Fibroblast of lung (primary cell): ENCODE results near the gene TTC1. TPM values are rescaled to one million over a fixed set of nuclear protein-coding genes. Genes with fewer than 3 reads are reported as not detected.

Experiments used
- DNase-seq, 2 donors: peaks; one replicate each; pipeline versions ENCODE4 v3.0.0 to v3.0.0-alpha.2; 2010; ENCODE audit warnings: low read depth in 2 of 2
- H2AFZ ChIP-seq: 2 replicates; pipeline ENCODE4 v1.5.1; 2012; ENCODE audit warnings: low read length, control low read depth, inconsistent platforms
- H3K27ac ChIP-seq: 2 replicates; pipeline ENCODE4 v1.5.1; 2011; ENCODE audit warnings: low read length, control low read depth; ENCODE audit not compliant: insufficient read depth
- H3K27me3 ChIP-seq: 2 replicates; pipeline ENCODE4 v1.5.1; 2011; ENCODE audit warnings: mild to moderate bottlenecking, low read length; ENCODE audit not compliant: control insufficient read depth, insufficient read depth
- H3K36me3 ChIP-seq: 2 replicates; pipeline ENCODE4 v1.5.1; 2011; ENCODE audit warnings: low read length; ENCODE audit not compliant: control insufficient read depth, insufficient read depth
- H3K4me1 ChIP-seq: 2 replicates; pipeline ENCODE4 v1.5.1; 2011; ENCODE audit warnings: low read length; ENCODE audit not compliant: control insufficient read depth, insufficient read depth; ENCODE audit errors: extremely low read depth
- H3K4me2 ChIP-seq: 2 replicates; pipeline ENCODE4 v1.5.1; 2011; ENCODE audit warnings: low read length, control low read depth; ENCODE audit not compliant: insufficient read depth; ENCODE audit errors: extremely low read depth
- H3K4me3 ChIP-seq, 4 experiments: fragments of 200-600 bp in 1 of 4; sonication (generic) in 1 of 4; replicated peaks in 1 of 4; 2 replicates each; pipeline ENCODE4 v1.5.1; 2011 to 2016; ENCODE audit warnings: low read length in 4 of 4, low read depth in 3 of 4, mild to moderate bottlenecking in 3 of 4, control low read depth in 2 of 4, inconsistent platforms in 1 of 4, mixed read lengths in 1 of 4; ENCODE audit not compliant: insufficient read depth in 1 of 4; ENCODE audit errors: control extremely low read depth in 1 of 4
- H3K79me2 ChIP-seq: 2 replicates; pipeline ENCODE4 v1.5.1; 2012; ENCODE audit warnings: mild to moderate bottlenecking, low read length, inconsistent platforms; ENCODE audit not compliant: control insufficient read depth, insufficient read depth
- H3K9ac ChIP-seq: 2 replicates; pipeline ENCODE4 v1.5.1; 2011; ENCODE audit warnings: mild to moderate bottlenecking, low read length, control low read depth; ENCODE audit not compliant: insufficient read depth
- H3K9me3 ChIP-seq: 2 replicates; pipeline ENCODE4 v1.5.1; 2012; ENCODE audit warnings: low read depth, low read length; ENCODE audit not compliant: control insufficient read depth, insufficient read depth
- H4K20me1 ChIP-seq: 2 replicates; pipeline ENCODE4 v1.5.1; 2011; ENCODE audit warnings: low read length; ENCODE audit not compliant: control insufficient read depth, insufficient read depth; ENCODE audit errors: extremely low read depth
- CTCF ChIP-seq, 2 donors: IDR thresholded peaks in 1 of 2; conservative IDR thresholded peaks in 1 of 2; 1 replicate in 1 of 2; 2 replicates in 1 of 2; pipeline ENCODE4 v1.5.1; 2011 to 2012; ENCODE audit warnings: low read length in 2 of 2, control low read depth in 1 of 2, inconsistent platforms in 1 of 2, low read depth in 1 of 2, mild to moderate bottlenecking in 1 of 2
- EZH2 ChIP-seq: IDR thresholded peaks from 2 replicates; pipeline ENCODE4 v1.5.1; 2012; ENCODE audit warnings: low read length, control low read depth, mild to moderate bottlenecking; ENCODE audit errors: missing control alignments
- polyA plus RNA-seq, 2 donors: library from polyadenylated mRNA; depleted of rRNA in 1 of 2; stranded (reverse) in 1 of 2; unstranded in 1 of 2; fragments of >200 nt; gene quantifications; 2 replicates each; pipeline ENCODE4 v1.2.1, GENCODE V29; 2011 to 2012; ENCODE audit warnings: missing spikeins in 1 of 2
- total RNA-seq: library from RNA; depleted of rRNA; stranded (reverse); fragments of >200 nt; gene quantifications from 2 replicates; pipeline ENCODE4 v1.2.1, GENCODE V29; 2014

Gene TTC1
- total and polyA plus RNA-seq, 2 donors (not counting 1 experiment from before 2014, with no cell fraction given), result 41.6 to 63.7 TPM

- TF ChIP-seq CTCF (conservative IDR thresholded peaks at IDR 0.05 in 1 of 2, IDR thresholded peaks at IDR 0.05 in 1 of 2; ENCODE audit: low read depth in 1 of 2, low read length in 2 of 2) (no peak), EZH2 (no peak)
- no peaks in the 10 kb centered on the region for H3K27me3 ChIP-seq
- H3K4me1 ChIP-seq, result no peaks in the 10 kb centered on the region
- H3K27ac ChIP-seq, result no peak overlapping the region
- H3K9me3 ChIP-seq, result no peaks in the 10 kb centered on the region
- H3K36me3 ChIP-seq, result peaks cover 5% of the 10 kb centered on the region
- H3K79me2 ChIP-seq, result no peaks in the 10 kb centered on the region
- H3K4me3 ChIP-seq, result no peak overlapping the region
- no peak overlapping the region for H2AFZ ChIP-seq
- H4K20me1 ChIP-seq, result no peaks in the 10 kb centered on the region
- DNase-seq, result peak; percentile 18 to 70
- no peak overlapping the region for H3K9ac ChIP-seq
- no peak overlapping the region for H3K4me2 ChIP-seq
Observed at GRCh38 chr5:160030631-160031377, 21.9 kb downstream of the TTC1 start.

- Histone ChIP-seq H3K27ac (no peak overlapping the region), H3K79me2 (no peaks in the 10 kb centered on the region), H3K4me3 (no peak overlapping the region), H3K9ac (no peak overlapping the region), H3K9me3 (no peaks in the 10 kb centered on the region), H3K27me3 (no peaks in the 10 kb centered on the region), H4K20me1 (no peaks in the 10 kb centered on the region), H2AFZ (no peak overlapping the region), H3K4me2 (no peak overlapping the region), H3K36me3 (peaks cover 7% of the 10 kb centered on the region), H3K4me1 (no peaks in the 10 kb centered on the region)
- no peak for TF ChIP-seq EZH2
- no peak for TF ChIP-seq CTCF (conservative IDR thresholded peaks at IDR 0.05 in 1 of 2, IDR thresholded peaks at IDR 0.05 in 1 of 2; ENCODE audit: low read depth in 1 of 2, low read length in 2 of 2)
- no peak for DNase-seq
Observed at GRCh38 chr5:160033546-160034252, 24.8 kb downstream of the TTC1 start.

DNA sequence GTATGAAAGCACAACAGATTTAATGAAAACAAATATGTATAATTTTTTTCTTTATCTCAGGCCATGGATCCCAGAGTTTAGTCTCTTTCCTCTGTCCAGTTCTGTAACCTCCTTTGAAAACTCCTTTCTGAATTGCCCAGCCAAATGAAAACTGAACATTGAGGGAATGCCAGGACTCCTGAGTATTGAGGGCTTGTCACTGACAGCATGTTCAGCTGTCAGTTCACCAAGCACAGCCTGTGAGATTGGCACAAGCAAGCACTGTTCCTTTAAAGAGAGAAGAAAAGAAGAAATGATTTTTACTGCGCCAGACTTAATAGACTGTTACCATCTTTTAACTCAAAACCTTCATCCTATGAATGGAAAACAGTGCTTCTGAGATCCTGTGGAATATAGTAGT lies 27.3 kb downstream of the TTC1 start:
- H4K20me1 ChIP-seq, result no peaks in the 10 kb centered on the region
- H3K79me2 ChIP-seq, result no peaks in the 10 kb centered on the region
- no peaks in the 10 kb centered on the region for H3K4me1 ChIP-seq
- DNase-seq, result no peak
- H2AFZ ChIP-seq, result no peak overlapping the region
- TF ChIP-seq CTCF (conservative IDR thresholded peaks at IDR 0.05 in 1 of 2, IDR thresholded peaks at IDR 0.05 in 1 of 2; ENCODE audit: low read depth in 1 of 2, low read length in 2 of 2) (no peak), EZH2 (no peak)
- H3K36me3 ChIP-seq, result peaks cover 7% of the 10 kb centered on the region
- H3K4me2 ChIP-seq, result no peak overlapping the region
- H3K9ac ChIP-seq, result no peak overlapping the region
- H3K27ac ChIP-seq, result no peak overlapping the region
- H3K9me3 ChIP-seq, result no peaks in the 10 kb centered on the region
- H3K4me3 ChIP-seq, result no peak overlapping the region
- H3K27me3 ChIP-seq, result no peaks in the 10 kb centered on the region
